Hematopoietic multipotent progenitor cell treated with erythropoietin and hydrocortisone succinate and interleukin-3 and kit ligand, for 17 days (in vitro differentiated cells): ENCODE results near the gene CFAP119.

Experiments used
- DNase-seq: peaks from one replicate; pipeline ENCODE4 v3.0.0-alpha.2; 2015; ENCODE audit warnings: low spot score

CFAP119 gene

GRCh38 chr16:30782486-30783279 is 20.8 kb upstream of the CFAP119 start:
- DNase-seq: no peak

- DNase-seq: no peak
Observed at GRCh38 chr16:30780549-30780948, 18.7 kb upstream of the CFAP119 start.

DNA sequence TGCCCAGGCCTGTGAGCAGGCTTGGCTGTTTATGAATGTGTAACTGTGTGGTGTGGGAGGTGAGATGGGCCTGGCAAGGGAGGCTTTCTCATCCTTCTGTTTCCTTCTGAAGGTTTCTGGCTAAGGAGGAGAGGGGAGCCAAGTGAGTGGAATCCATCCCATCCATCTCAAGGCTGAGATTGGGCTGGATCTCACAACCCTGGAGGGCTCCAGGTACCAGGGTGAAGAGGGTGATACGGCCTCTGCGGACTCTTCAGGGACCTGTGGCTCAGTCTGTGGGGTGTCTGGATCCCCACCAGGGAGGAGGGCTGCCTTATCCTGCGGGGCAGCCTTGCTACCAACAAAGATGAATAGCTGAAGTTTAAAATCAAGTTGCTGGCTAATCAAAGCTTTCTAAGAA is 18.2 kb upstream of the CFAP119 start:
- DNase-seq: no peak

GRCh38 chr16:30779596-30779995 is 17.7 kb upstream of the CFAP119 start:
- DNase-seq: no peak

GRCh38 chr16:30778549-30779244 is 16.8 kb upstream of the CFAP119 start:
- no peak for DNase-seq

GRCh38 chr16:30777591-30778297 is 15.9 kb upstream of the CFAP119 start:
- no peak for DNase-seq

GRCh38 chr16:30775392-30776188 is 13.7 kb upstream of the CFAP119 start:
- no peak for DNase-seq

DNA sequence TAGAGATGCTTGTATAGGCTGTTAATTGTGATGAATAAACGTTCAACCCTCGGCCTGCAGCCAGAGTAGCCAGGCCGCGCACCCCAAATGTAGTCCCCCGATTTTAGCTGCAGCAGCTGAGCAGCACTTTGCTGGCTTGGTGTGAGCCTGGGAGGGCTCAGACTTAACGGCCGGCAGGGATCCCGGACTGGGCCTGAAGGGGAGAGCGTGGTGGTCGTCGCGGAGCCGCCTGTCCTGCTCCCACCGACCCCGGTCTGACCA is 13.2 kb upstream of the CFAP119 start:
- no peak for DNase-seq

- no peak for DNase-seq
Observed at GRCh38 chr16:30774367-30775130, 12.7 kb upstream of the CFAP119 start.

DNA sequence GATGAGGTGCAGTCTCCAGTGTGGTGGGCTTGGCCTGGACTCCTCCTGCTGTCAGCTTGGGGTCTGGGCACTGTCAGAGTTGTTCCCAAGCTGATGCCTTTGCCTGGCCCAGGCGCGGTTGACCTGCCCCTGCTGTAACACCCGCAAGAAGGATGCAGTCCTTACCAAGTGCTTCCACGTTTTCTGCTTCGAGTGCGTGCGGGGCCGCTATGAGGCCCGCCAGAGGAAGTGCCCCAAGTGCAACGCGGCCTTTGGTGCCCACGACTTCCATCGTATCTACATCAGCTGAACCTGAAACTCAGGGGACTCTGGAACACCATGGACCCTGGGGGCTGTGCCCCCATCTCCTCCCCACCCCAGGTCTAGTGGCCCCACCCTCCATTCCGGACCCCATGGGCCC is 12.0 kb upstream of the CFAP119 start:
- DNase-seq: no peak

GRCh38 chr16:30771726-30772125 is 9.9 kb upstream of the CFAP119 start:
- DNase-seq: no peak

DNA sequence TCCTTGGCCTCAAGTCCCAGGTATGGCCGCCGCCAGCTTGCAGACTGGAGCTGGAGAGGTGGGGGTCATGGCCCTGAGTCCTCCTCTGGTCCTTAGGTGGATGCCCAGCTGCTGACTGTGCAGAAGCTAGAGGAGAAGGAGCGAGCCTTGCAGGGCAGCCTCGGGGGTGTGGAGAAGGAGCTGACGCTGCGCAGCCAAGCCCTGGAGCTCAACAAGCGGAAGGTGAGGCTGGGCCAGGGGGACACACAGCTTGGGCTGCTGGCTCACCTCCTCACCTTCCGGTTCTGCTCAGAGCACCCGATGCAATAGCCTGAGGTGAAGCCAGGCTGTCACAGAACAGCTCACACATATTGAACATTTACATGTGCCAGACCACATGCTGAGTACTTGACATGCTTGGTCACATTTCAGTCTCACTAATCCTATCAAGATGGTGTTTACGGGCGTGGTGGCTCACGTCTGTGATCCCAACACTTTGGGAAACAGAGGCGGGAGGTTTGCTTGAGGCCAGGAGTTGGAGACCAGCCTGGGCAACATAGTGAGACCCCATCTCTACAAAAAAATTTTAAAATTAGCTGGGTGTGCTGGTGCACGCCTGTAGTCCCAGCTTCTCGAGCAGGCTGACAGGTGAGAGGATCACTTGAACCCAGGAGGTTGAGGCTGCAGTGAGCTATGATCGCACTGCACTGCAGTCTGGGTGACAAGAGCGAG is 7.7 kb upstream of the CFAP119 start:
- DNase-seq: no peak

DNA sequence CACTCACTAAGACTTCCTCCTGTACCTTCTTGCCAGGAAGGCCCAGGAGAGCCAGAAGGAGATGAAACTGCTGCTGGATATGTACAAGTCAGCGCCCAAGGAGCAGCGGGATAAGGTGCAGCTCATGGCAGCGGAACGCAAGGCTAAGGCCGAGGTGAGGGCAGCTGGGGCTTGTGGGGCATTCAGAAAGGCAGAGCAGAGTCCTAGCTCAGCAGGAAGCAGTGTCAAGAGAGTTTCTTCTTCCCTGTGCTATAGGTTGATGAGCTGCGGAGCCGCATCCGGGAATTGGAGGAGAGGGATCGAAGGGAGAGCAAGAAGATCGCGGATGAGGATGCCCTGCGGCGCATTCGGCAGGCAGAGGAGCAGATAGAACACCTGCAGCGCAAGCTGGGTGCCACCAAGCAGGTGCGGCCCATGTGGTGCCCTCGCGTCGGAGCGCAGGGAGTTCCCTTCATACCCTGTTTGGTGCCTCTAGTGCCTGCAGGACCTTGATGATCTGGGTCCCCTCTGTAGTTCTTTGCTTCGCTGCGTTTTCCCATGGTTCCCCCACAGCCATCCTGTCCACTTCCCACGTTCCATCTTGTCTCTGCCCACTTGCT is 6.8 kb upstream of the CFAP119 start:
- DNase-seq: no peak

- DNase-seq: no peak
Observed at GRCh38 chr16:30767767-30768465, 6.1 kb upstream of the CFAP119 start.

DNA sequence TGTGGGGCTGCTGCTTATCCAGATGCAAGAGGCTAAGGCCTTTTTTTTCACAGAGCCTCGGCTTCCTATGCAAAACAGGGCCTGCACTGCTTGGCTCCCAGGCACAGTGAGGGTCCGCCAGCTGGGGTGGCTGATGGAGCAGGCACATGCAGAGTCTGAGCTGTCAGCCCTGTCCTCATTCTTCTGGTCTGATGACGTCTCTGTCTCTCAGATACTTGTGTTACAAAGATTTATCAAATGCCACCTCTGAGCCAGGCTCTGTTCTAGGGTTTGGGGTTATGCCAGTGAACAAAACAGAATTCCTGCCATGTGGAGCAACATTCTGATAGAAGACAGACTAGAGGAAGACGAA is 5.0 kb upstream of the CFAP119 start:
- no peak for DNase-seq

DNA sequence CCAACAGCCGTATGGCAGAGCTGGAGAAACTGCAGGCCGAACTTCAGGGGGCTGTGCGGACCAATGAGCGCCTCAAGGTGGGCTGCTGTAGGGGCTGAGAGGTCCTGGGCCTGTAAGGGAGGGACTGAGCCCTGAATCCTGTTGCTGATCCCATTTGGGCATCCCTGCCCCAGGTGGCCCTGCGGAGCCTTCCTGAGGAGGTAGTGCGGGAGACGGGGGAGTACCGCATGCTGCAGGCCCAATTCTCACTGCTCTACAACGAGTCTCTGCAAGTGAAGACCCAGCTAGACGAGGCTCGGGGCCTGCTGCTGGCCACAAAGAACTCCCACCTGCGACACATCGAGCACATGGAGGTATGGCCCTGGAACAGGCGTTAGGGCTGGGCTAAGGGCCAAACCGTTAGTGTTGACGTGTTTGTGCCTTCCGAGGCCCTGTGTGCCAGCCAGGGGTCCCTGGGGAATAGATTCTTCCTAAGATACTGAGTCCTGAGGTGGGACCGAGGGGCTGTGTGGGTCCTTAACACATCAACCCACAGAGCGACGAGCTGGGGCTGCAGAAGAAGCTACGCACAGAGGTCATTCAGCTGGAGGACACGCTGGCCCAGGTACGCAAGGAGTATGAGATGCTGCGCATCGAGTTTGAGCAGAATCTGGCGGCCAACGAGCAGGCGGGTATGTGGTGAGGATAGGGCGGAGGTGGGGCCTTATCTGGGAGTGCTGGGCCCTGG is 4.5 kb upstream of the CFAP119 start:
- DNase-seq: peak; percentile 77

- DNase-seq: no peak
Observed at GRCh38 chr16:30764816-30765465, 3.1 kb upstream of the CFAP119 start.

DNA sequence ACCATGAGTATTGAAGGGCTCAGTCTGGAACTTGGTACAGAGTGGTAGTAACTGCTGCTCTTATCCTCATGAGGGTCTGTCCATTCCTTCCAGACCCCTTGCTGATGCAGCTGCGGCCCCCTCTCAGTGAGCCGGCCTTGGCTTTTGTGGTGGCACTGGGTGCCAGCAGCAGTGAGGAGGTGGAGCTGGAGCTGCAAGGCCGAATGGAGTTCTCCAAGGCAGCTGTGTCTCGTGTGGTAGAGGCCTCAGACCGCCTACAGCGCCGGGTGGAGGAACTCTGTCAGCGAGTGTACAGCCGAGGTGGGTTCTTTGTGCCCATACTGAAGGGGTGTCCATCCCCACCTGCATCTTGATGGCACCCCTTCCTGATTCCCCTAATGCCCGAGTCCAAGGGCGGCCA is 2.2 kb upstream of the CFAP119 start:
- no peak for DNase-seq
